ENCODE data around the gene GPR18. TPM values are rescaled to one million over a fixed set of nuclear protein-coding genes. Genes with fewer than 3 reads are reported as not detected.
A peak's percentile ranks its signal among the peaks of the same experiment; 100 is the strongest.

The GPR18 gene
- polyA plus RNA-seq, 3 donors = 0.17 to 0.27 (median 0.23) TPM

- no peak for DNase-seq (ENCODE audit: extremely low read depth in 1 of 11, low read depth in 9 of 11, low spot score in 4 of 11)
Observed at GRCh38 chr13:99294958-99295357, 36.8 kb upstream of the GPR18 start.

- no peak for DNase-seq (ENCODE audit: extremely low read depth in 1 of 11, low read depth in 9 of 11, low spot score in 4 of 11)
Observed at GRCh38 chr13:99294198-99294597, 36.0 kb upstream of the GPR18 start.

GRCh38 chr13:99293178-99293577 lies 35.0 kb upstream of the GPR18 start:
- no peak for DNase-seq (ENCODE audit: extremely low read depth in 1 of 11, low read depth in 9 of 11, low spot score in 4 of 11)

- DNase-seq (ENCODE audit: extremely low read depth in 1 of 11, low read depth in 9 of 11, low spot score in 4 of 11) = no peak
Observed at GRCh38 chr13:99290894-99291293, 32.7 kb upstream of the GPR18 start.

- no peak for DNase-seq (ENCODE audit: extremely low read depth in 1 of 11, low read depth in 9 of 11, low spot score in 4 of 11)
Observed at GRCh38 chr13:99289674-99290337, 31.6 kb upstream of the GPR18 start.

- DNase-seq (ENCODE audit: extremely low read depth in 1 of 11, low read depth in 9 of 11, low spot score in 4 of 11) = no peak
Observed at GRCh38 chr13:99289271-99289670, 31.1 kb upstream of the GPR18 start.

GRCh38 chr13:99288089-99288488 lies 29.9 kb upstream of the GPR18 start:
- no peak for DNase-seq (ENCODE audit: extremely low read depth in 1 of 11, low read depth in 9 of 11, low spot score in 4 of 11)

GRCh38 chr13:99287551-99287950 lies 29.4 kb upstream of the GPR18 start:
- DNase-seq (ENCODE audit: extremely low read depth in 1 of 11, low read depth in 9 of 11, low spot score in 4 of 11) = no peak

- peak in 1 of 11 donors; percentile 15 for DNase-seq (ENCODE audit: extremely low read depth in 1 of 11, low read depth in 9 of 11, low spot score in 4 of 11)
Observed at GRCh38 chr13:99285432-99286182, 27.4 kb upstream of the GPR18 start.

GRCh38 chr13:99282264-99283231 lies 24.4 kb upstream of the GPR18 start:
- no peak for DNase-seq (ENCODE audit: extremely low read depth in 1 of 11, low read depth in 9 of 11, low spot score in 4 of 11)

- no peak for DNase-seq (ENCODE audit: extremely low read depth in 1 of 11, low read depth in 9 of 11, low spot score in 4 of 11)
Observed at GRCh38 chr13:99281811-99282263, 23.7 kb upstream of the GPR18 start.

GRCh38 chr13:99280166-99280565 lies 22.0 kb upstream of the GPR18 start:
- DNase-seq (ENCODE audit: extremely low read depth in 1 of 11, low read depth in 9 of 11, low spot score in 4 of 11) = no peak

- DNase-seq (ENCODE audit: extremely low read depth in 1 of 11, low read depth in 9 of 11, low spot score in 4 of 11) = no peak
Observed at GRCh38 chr13:99279637-99280036, 21.5 kb upstream of the GPR18 start.

- DNase-seq (ENCODE audit: extremely low read depth in 1 of 11, low read depth in 9 of 11, low spot score in 4 of 11) = no peak
Observed at GRCh38 chr13:99278843-99279242, 20.7 kb upstream of the GPR18 start.

GRCh38 chr13:99278200-99278599 lies 20.0 kb upstream of the GPR18 start:
- DNase-seq (ENCODE audit: extremely low read depth in 1 of 11, low read depth in 9 of 11, low spot score in 4 of 11) = no peak

GRCh38 chr13:99277629-99278028 lies 19.4 kb upstream of the GPR18 start:
- no peak for DNase-seq (ENCODE audit: extremely low read depth in 1 of 11, low read depth in 9 of 11, low spot score in 4 of 11)

- DNase-seq (ENCODE audit: extremely low read depth in 1 of 11, low read depth in 9 of 11, low spot score in 4 of 11) = no peak
Observed at GRCh38 chr13:99276706-99277105, 18.5 kb upstream of the GPR18 start.

GRCh38 chr13:99275093-99275469 lies 16.9 kb upstream of the GPR18 start:
- DNase-seq (ENCODE audit: extremely low read depth in 1 of 11, low read depth in 9 of 11, low spot score in 4 of 11) = no peak

GRCh38 chr13:99273128-99273527 lies 14.9 kb upstream of the GPR18 start:
- no peak for DNase-seq (ENCODE audit: extremely low read depth in 1 of 11, low read depth in 9 of 11, low spot score in 4 of 11)

GRCh38 chr13:99272481-99272880 lies 14.3 kb upstream of the GPR18 start:
- no peak for DNase-seq (ENCODE audit: extremely low read depth in 1 of 11, low read depth in 9 of 11, low spot score in 4 of 11)

Measured in renal cortex interstitium (tissue), 11 donors.